ENCODE results near the gene TIMM23.
"Not testable (repeated sequence)": the region's sequence is repeated elsewhere in the genome, so short reads cannot be mapped to it uniquely, and the experiment has no call there.

The TIMM23 gene

GRCh38 chr10:45962686-45963452, 9.4 kb upstream of the TIMM23 start:
- not testable (repeated sequence) for H3K18ac ChIP-seq (ENCODE audit: low read length); H3K9me3 ChIP-seq (ENCODE audit: insufficient read depth, low read depth, low read length); H3K4ac ChIP-seq (ENCODE audit: low read depth, low read length); H3K79me2 ChIP-seq (ENCODE audit: control insufficient read depth, insufficient read depth, low read length, poor library complexity); H3K9ac ChIP-seq (ENCODE audit: low read length); H3K4me1 ChIP-seq (ENCODE audit: control insufficient read depth in 1 of 2, insufficient read depth in 2 of 2, low read length in 2 of 2); H2AK5ac ChIP-seq (ENCODE audit: low read length); H2BK5ac ChIP-seq (ENCODE audit: low read depth, low read length, poor library complexity); H4K91ac ChIP-seq (ENCODE audit: low read depth, low read length); H3K27me3 ChIP-seq (ENCODE audit: insufficient read depth, low read length); H2BK12ac ChIP-seq (ENCODE audit: low read length); H2AFZ ChIP-seq (ENCODE audit: insufficient read depth, low read length, poor library complexity); H4K12ac ChIP-seq (ENCODE audit: low read depth, low read length); H3K14ac ChIP-seq (ENCODE audit: low read length); H2BK120ac ChIP-seq (ENCODE audit: insufficient read depth, low read length, poor library complexity); DNase-seq; H3K23ac ChIP-seq (ENCODE audit: low read length); H3K36me3 ChIP-seq (ENCODE audit: control insufficient read depth in 1 of 2, insufficient read depth in 2 of 2, low read length in 2 of 2); H3K27ac ChIP-seq (ENCODE audit: low read depth, low read length); H4K8ac ChIP-seq (ENCODE audit: low read depth, low read length); H3K79me1 ChIP-seq (ENCODE audit: low read length); H3K4me3 ChIP-seq (ENCODE audit: low read depth, low read length); H3K4me2 ChIP-seq (ENCODE audit: low read length)
- no CpG with 5 or more reads among the region's 6 CpGs for WGBS (ENCODE audit: extremely low coverage, insufficient coverage, insufficient read length)

GRCh38 chr10:45971019-45971418, 1.3 kb upstream of the TIMM23 start:
- WGBS (ENCODE audit: extremely low coverage, insufficient coverage, insufficient read length), result no CpG with 5 or more reads among the region's 14 CpGs

GRCh38 chr10:45971742-45972105, 565 bp upstream of the TIMM23 start:
- Histone ChIP-seq H3K9ac (ENCODE audit: low read length) (peak overlapping the region; percentile 87), H4K91ac (ENCODE audit: low read depth, low read length) (peak overlapping the region; percentile 79), H4K8ac (ENCODE audit: low read depth, low read length) (peak overlapping the region; percentile 94), H3K4me2 (ENCODE audit: low read length) (peak overlapping the region; percentile 89), H3K4ac (ENCODE audit: low read depth, low read length) (peak overlapping the region; percentile 96), H3K4me3 (ENCODE audit: low read depth, low read length) (peak overlapping the region; percentile 92)
- not testable (repeated sequence) for H3K27ac ChIP-seq (ENCODE audit: low read depth, low read length); H3K18ac ChIP-seq (ENCODE audit: low read length); H3K79me1 ChIP-seq (ENCODE audit: low read length); H3K9me3 ChIP-seq (ENCODE audit: insufficient read depth, low read depth, low read length); H3K4me1 ChIP-seq (ENCODE audit: control insufficient read depth in 1 of 2, insufficient read depth in 2 of 2, low read length in 2 of 2); H2BK120ac ChIP-seq (ENCODE audit: insufficient read depth, low read length, poor library complexity); H3K79me2 ChIP-seq (ENCODE audit: control insufficient read depth, insufficient read depth, low read length, poor library complexity); H4K12ac ChIP-seq (ENCODE audit: low read depth, low read length); H2BK12ac ChIP-seq (ENCODE audit: low read length); H3K36me3 ChIP-seq (ENCODE audit: control insufficient read depth in 1 of 2, insufficient read depth in 2 of 2, low read length in 2 of 2); H2AK5ac ChIP-seq (ENCODE audit: low read length); H2BK5ac ChIP-seq (ENCODE audit: low read depth, low read length, poor library complexity); H2AFZ ChIP-seq (ENCODE audit: insufficient read depth, low read length, poor library complexity); H3K23ac ChIP-seq (ENCODE audit: low read length); H3K14ac ChIP-seq (ENCODE audit: low read length); H3K27me3 ChIP-seq (ENCODE audit: insufficient read depth, low read length)
- WGBS (ENCODE audit: extremely low coverage, insufficient coverage, insufficient read length), result no CpG with 5 or more reads among the region's 25 CpGs
- peak in 1 of 2 donors; percentile 10 for DNase-seq

More at GRCh38 chr10:45971019-45971418, 1.3 kb upstream of the TIMM23 start:
- H3K4me2 ChIP-seq (ENCODE audit: low read length); H3K4me1 ChIP-seq (ENCODE audit: control insufficient read depth in 1 of 2, insufficient read depth in 2 of 2, low read length in 2 of 2); H3K4ac ChIP-seq (ENCODE audit: low read depth, low read length); H2AFZ ChIP-seq (ENCODE audit: insufficient read depth, low read length, poor library complexity); H2BK120ac ChIP-seq (ENCODE audit: insufficient read depth, low read length, poor library complexity); H3K4me3 ChIP-seq (ENCODE audit: low read depth, low read length); H3K36me3 ChIP-seq (ENCODE audit: control insufficient read depth in 1 of 2, insufficient read depth in 2 of 2, low read length in 2 of 2); H3K27me3 ChIP-seq (ENCODE audit: insufficient read depth, low read length); H4K8ac ChIP-seq (ENCODE audit: low read depth, low read length); H3K14ac ChIP-seq (ENCODE audit: low read length); DNase-seq; H3K9me3 ChIP-seq (ENCODE audit: insufficient read depth, low read depth, low read length); H3K9ac ChIP-seq (ENCODE audit: low read length); H3K27ac ChIP-seq (ENCODE audit: low read depth, low read length); H3K79me1 ChIP-seq (ENCODE audit: low read length); H4K91ac ChIP-seq (ENCODE audit: low read depth, low read length); H3K23ac ChIP-seq (ENCODE audit: low read length); H2BK5ac ChIP-seq (ENCODE audit: low read depth, low read length, poor library complexity); H2AK5ac ChIP-seq (ENCODE audit: low read length); H3K18ac ChIP-seq (ENCODE audit: low read length); H3K79me2 ChIP-seq (ENCODE audit: control insufficient read depth, insufficient read depth, low read length, poor library complexity); H2BK12ac ChIP-seq (ENCODE audit: low read length); H4K12ac ChIP-seq (ENCODE audit: low read depth, low read length): not testable (repeated sequence)

DNA sequence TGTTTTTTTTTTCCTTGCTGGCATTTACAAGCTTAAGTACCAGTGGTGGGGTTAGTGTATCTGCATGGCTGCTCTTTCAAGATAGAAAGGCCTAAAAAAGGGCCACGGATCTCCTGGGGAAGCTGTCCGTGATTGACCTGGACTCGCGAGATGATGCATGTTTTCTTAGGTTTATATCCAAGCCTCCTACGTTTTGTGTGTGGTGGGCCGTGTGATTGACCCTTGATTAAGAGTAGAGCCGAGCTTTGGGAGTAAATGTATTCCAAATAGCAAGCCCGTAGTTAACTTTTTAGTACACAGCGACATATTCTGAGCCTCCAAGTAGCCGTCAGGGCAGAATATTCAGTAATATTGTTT, 502 bp downstream of the TIMM23 start:
- H2BK120ac ChIP-seq (ENCODE audit: insufficient read depth, low read length, poor library complexity), result not testable (repeated sequence)
- WGBS (ENCODE audit: extremely low coverage, insufficient coverage, insufficient read length), result no CpG with 5 or more reads among the region's 10 CpGs

More for the DNA sequence above, 502 bp downstream of the TIMM23 start:
- not testable (repeated sequence) for H3K36me3 ChIP-seq (ENCODE audit: control insufficient read depth in 1 of 2, insufficient read depth in 2 of 2, low read length in 2 of 2); H2AK5ac ChIP-seq (ENCODE audit: low read length); H3K27me3 ChIP-seq (ENCODE audit: insufficient read depth, low read length); H3K9me3 ChIP-seq (ENCODE audit: insufficient read depth, low read depth, low read length); H3K27ac ChIP-seq (ENCODE audit: low read depth, low read length); H3K18ac ChIP-seq (ENCODE audit: low read length); H2AFZ ChIP-seq (ENCODE audit: insufficient read depth, low read length, poor library complexity); H2BK12ac ChIP-seq (ENCODE audit: low read length); H3K23ac ChIP-seq (ENCODE audit: low read length); DNase-seq; H2BK5ac ChIP-seq (ENCODE audit: low read depth, low read length, poor library complexity); H4K91ac ChIP-seq (ENCODE audit: low read depth, low read length); H3K79me2 ChIP-seq (ENCODE audit: control insufficient read depth, insufficient read depth, low read length, poor library complexity); H3K4me1 ChIP-seq (ENCODE audit: control insufficient read depth in 1 of 2, insufficient read depth in 2 of 2, low read length in 2 of 2); H3K79me1 ChIP-seq (ENCODE audit: low read length)
- Histone ChIP-seq H4K12ac (ENCODE audit: low read depth, low read length) (peak overlapping the region; percentile 80), H3K14ac (ENCODE audit: low read length) (peak overlapping the region; percentile 66), H3K4ac (ENCODE audit: low read depth, low read length) (peak overlapping the region; percentile 93), H3K4me3 (ENCODE audit: low read depth, low read length) (peak overlapping the region; percentile 92), H3K4me2 (ENCODE audit: low read length) (peak overlapping the region; percentile 92), H4K8ac (ENCODE audit: low read depth, low read length) (peak overlapping the region; percentile 94), H3K9ac (ENCODE audit: low read length) (peak overlapping the region; percentile 87)

Data from trophoblast cell (in vitro differentiated cells and primary cell).